ENCODE results near the gene NLRC3. TPM values are rescaled to one million over a fixed set of nuclear protein-coding genes. Genes with fewer than 3 reads are reported as not detected.

Gene NLRC3
- total RNA-seq, 1 experiment from 2014 or later = 0.15 TPM

- ChIA-PET RAD21 (ENCODE audit: low non-redundant PET in 1 of 2, low total read pairs in 2 of 2, uncharacterized antibody in 2 of 2, unreplicated experiment in 2 of 2) (no interaction called here), POLR2A (no interaction called here), CTCF (no interaction called here)
- no peaks in the 10 kb centered on the region for H3K27me3 ChIP-seq (ENCODE audit: insufficient read depth, low read length)
- BruUV-seq (replicated peaks) = no TSS peak
- no peaks in the 10 kb centered on the region for H3K36me3 ChIP-seq (ENCODE audit: control insufficient read depth in 1 of 2, insufficient read depth in 2 of 2, low read length in 2 of 2)
- no peak overlapping the region; the same call in 1 of the 2 replicates for H3K27ac ChIP-seq (ENCODE audit: low read depth, low read length)
- H3K79me2 ChIP-seq (ENCODE audit: insufficient read depth, low read length) = peaks cover 14% of the 10 kb centered on the region; the same call in 1 of the 2 replicates
- peaks cover 21 to 23% of the 10 kb centered on the region in 2 experiments for H3K4me1 ChIP-seq (ENCODE audit: control insufficient read depth in 1 of 2, insufficient read depth in 2 of 2, low read length in 2 of 2)
- no peaks in the 10 kb centered on the region for H3K9me2 ChIP-seq (ENCODE audit: insufficient read depth)
- ATAC-seq (no peak), DNase-seq (ENCODE audit: low read depth, low spot score) (no peak)
- no peaks in the 10 kb centered on the region for H3K9me3 ChIP-seq (ENCODE audit: control insufficient read depth in 1 of 2, insufficient read depth in 1 of 2, low read depth in 1 of 2, low read length in 2 of 2)
- intact Hi-C loops (cut with micrococcal nuclease) = no loop called here
- no peak for TF ChIP-seq REST (IDR thresholded peaks at IDR 0.05; ENCODE audit: low read depth)
- no peak for TF ChIP-seq ZFX (IDR thresholded peaks at IDR 0.05)
- TF ChIP-seq MAX (IDR thresholded peaks at IDR 0.05) = no peak
- TF ChIP-seq SRF (IDR thresholded peaks at IDR 0.05; ENCODE audit: low read depth) = no peak
- no peak for TF ChIP-seq CEBPB (IDR thresholded peaks at IDR 0.05; ENCODE audit: low read depth)
- no peak for TF ChIP-seq TCF7L2 (IDR thresholded peaks at IDR 0.05; ENCODE audit: borderline replicate concordance, extremely low read depth, insufficient read depth, insufficient read length)
- no peak for TF ChIP-seq CTCF (IDR thresholded peaks at IDR 0.05 in 2 of 3, conservative IDR thresholded peaks at IDR 0.05 in 1 of 3; ENCODE audit: borderline replicate concordance in 1 of 3, insufficient read depth in 1 of 3, low read depth in 2 of 3, low read length in 2 of 3)
- no peak for TF ChIP-seq FOSL1 (IDR thresholded peaks at IDR 0.05; ENCODE audit: low read depth)
- TF ChIP-seq ZBTB33 (IDR thresholded peaks at IDR 0.05; ENCODE audit: extremely low read depth, insufficient replicate concordance, low read length) = no peak
- TF ChIP-seq SP1 (IDR thresholded peaks at IDR 0.05; ENCODE audit: low read depth) = no peak
- no peak overlapping the region for H2AFZ ChIP-seq (ENCODE audit: low read depth, low read length, poor library complexity, severe bottlenecking)
- no peaks in the 10 kb centered on the region for H4K20me1 ChIP-seq (ENCODE audit: insufficient read depth)
- H3K4me3 ChIP-seq (replicated peaks in 1 of 2; ENCODE audit: low read depth in 1 of 2, low read length in 2 of 2) = no peak overlapping the region
- no peak overlapping the region for H3K9ac ChIP-seq (ENCODE audit: low read length)
- peak overlapping the region; percentile 31; the same call in 1 of the 2 replicates for H3K4me2 ChIP-seq (ENCODE audit: low read length)
Measured at GRCh38 chr16:3503523-3503922, 73.7 kb downstream of the NLRC3 start.
